ENCODE data around the gene NT5C1B. TPM values are rescaled to one million over a fixed set of nuclear protein-coding genes. Genes with fewer than 3 reads are reported as not detected.

The NT5C1B gene
- total RNA-seq, 1 donor: not detected

DNA sequence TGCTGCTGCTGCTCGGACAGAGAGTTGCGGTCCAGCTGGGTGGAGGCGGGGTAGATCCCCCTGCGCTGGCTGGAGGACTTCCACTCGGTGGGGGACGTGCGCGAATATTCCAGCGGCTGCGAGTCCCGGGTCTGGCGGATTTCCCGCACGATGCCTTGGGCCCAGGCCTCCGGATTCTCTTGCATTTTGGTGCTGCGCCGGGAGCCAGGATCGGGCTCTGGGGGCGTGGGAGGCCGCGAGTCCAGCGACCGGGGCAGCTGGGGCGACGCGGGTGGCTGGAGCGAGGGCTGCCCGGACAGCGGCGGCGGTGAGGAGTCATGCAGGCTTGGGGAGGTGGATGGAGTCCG, 4.8 kb downstream of the NT5C1B start:
- Histone ChIP-seq H3K27me3 (ENCODE audit: insufficient read depth, low read length) (no peaks in the 10 kb centered on the region), H3K4me3 (ENCODE audit: insufficient read depth, low read length) (no peak overlapping the region), H3K4me1 (ENCODE audit: insufficient read depth, low read length) (peaks cover 16% of the 10 kb centered on the region), H3K36me3 (ENCODE audit: insufficient read depth, low read length) (no peaks in the 10 kb centered on the region), H3K27ac (ENCODE audit: low read depth, low read length) (no peak overlapping the region), H3K79me2 (ENCODE audit: insufficient read depth, low read length) (no peaks in the 10 kb centered on the region), H3K4me2 (ENCODE audit: insufficient read depth, low read length) (no peak overlapping the region), H2AFZ (ENCODE audit: low read length) (no peak overlapping the region), H4K20me1 (ENCODE audit: insufficient read depth, low read length) (no peaks in the 10 kb centered on the region), H3K9me3 (ENCODE audit: low read depth, low read length) (no peaks in the 10 kb centered on the region)
- TF ChIP-seq, protein P1, sequence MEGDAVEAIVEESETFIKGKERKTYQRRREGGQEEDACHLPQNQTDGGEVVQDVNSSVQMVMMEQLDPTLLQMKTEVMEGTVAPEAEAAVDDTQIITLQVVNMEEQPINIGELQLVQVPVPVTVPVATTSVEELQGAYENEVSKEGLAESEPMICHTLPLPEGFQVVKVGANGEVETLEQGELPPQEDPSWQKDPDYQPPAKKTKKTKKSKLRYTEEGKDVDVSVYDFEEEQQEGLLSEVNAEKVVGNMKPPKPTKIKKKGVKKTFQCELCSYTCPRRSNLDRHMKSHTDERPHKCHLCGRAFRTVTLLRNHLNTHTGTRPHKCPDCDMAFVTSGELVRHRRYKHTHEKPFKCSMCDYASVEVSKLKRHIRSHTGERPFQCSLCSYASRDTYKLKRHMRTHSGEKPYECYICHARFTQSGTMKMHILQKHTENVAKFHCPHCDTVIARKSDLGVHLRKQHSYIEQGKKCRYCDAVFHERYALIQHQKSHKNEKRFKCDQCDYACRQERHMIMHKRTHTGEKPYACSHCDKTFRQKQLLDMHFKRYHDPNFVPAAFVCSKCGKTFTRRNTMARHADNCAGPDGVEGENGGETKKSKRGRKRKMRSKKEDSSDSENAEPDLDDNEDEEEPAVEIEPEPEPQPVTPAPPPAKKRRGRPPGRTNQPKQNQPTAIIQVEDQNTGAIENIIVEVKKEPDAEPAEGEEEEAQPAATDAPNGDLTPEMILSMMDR (IDR thresholded peaks at IDR 0.05; ENCODE audit: extremely low read depth, low read depth, low read length): no peak
- DNase-seq (ENCODE audit: insufficient read length, low spot score, missing footprints): no peak

DNA sequence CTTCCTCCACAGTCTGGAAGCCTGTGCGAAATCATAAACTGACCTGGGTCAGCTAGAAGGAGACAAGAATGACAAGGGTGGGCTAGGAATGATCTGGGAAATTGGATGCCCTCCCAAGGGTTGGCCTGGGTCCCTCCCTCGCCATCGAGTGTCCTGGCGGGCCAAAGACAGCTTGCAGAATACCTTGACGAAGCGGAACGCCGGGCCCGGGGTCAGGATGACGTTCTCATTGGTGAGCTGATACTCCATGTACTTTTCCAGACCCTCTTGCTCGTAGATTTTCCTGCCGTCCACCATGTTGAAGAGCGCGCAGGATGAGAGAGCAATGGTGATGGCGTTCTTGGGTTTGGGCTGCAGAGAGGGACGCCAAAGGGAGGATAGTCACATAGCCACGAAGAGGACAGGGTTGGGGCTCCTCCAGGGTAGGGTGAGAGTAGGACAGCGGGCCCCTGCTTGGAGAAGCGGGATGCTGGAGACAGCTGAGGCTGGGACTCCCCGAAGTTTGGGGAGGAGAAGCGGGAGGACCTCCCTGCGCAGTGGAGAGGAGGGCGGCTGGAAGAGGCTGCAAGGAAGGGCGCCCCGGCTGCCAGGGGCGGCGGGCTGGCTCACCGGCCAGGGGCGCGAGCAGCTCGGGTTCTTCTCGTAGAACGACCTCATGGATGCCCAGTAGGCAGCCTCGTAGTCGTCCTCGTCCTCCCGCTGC, 5.3 kb downstream of the NT5C1B start:
- no peak for DNase-seq (ENCODE audit: insufficient read length, low spot score, missing footprints)

DNA sequence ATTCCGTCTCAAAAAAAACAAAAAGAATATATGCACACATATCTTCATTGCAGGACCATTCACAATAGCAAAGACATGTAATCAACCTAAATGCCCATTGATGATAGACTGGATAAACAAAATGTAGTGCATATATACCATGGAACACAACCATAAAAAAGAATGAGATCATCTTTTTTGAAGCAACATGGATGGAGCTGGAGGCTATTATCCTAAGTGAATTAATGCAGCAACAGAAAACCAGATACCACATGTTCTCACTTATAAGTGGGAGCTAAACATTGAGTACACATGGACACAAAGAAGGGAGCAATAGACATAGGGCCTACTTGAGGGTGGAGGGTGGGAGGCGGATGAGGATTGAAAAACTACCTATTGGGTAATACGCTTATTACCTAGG, 8.8 kb downstream of the NT5C1B start:
- H3K4me3 ChIP-seq (ENCODE audit: insufficient read depth, low read length): no peak overlapping the region
- H3K4me1 ChIP-seq (ENCODE audit: insufficient read depth, low read length): peaks cover 12% of the 10 kb centered on the region
- no peaks in the 10 kb centered on the region for H3K79me2 ChIP-seq (ENCODE audit: insufficient read depth, low read length)
- no peaks in the 10 kb centered on the region for H3K9me3 ChIP-seq (ENCODE audit: low read depth, low read length)
- DNase-seq (ENCODE audit: insufficient read length, low spot score, missing footprints): no peak
- H3K36me3 ChIP-seq (ENCODE audit: insufficient read depth, low read length): no peaks in the 10 kb centered on the region
- H3K4me2 ChIP-seq (ENCODE audit: insufficient read depth, low read length): no peak overlapping the region
- no peaks in the 10 kb centered on the region for H4K20me1 ChIP-seq (ENCODE audit: insufficient read depth, low read length)
- H2AFZ ChIP-seq (ENCODE audit: low read length): no peak overlapping the region
- no peaks in the 10 kb centered on the region for H3K27me3 ChIP-seq (ENCODE audit: insufficient read depth, low read length)
- TF ChIP-seq, protein P1 (IDR thresholded peaks at IDR 0.05; ENCODE audit: extremely low read depth, low read depth, low read length): no peak
- H3K27ac ChIP-seq (ENCODE audit: low read depth, low read length): no peak overlapping the region

More for the DNA sequence above, 5.3 kb downstream of the NT5C1B start:
- no peak overlapping the region for H3K4me2 ChIP-seq (ENCODE audit: insufficient read depth, low read length)
- no peaks in the 10 kb centered on the region for H3K9me3 ChIP-seq (ENCODE audit: low read depth, low read length)
- no peak overlapping the region for H3K27ac ChIP-seq (ENCODE audit: low read depth, low read length)
- TF ChIP-seq, protein P1 (IDR thresholded peaks at IDR 0.05; ENCODE audit: extremely low read depth, low read depth, low read length): no peak
- no peaks in the 10 kb centered on the region for H3K36me3 ChIP-seq (ENCODE audit: insufficient read depth, low read length)
- H2AFZ ChIP-seq (ENCODE audit: low read length): no peak overlapping the region
- H3K79me2 ChIP-seq (ENCODE audit: insufficient read depth, low read length): no peaks in the 10 kb centered on the region
- H3K4me3 ChIP-seq (ENCODE audit: insufficient read depth, low read length): no peak overlapping the region
- H3K27me3 ChIP-seq (ENCODE audit: insufficient read depth, low read length): no peaks in the 10 kb centered on the region
- peaks cover 16% of the 10 kb centered on the region for H3K4me1 ChIP-seq (ENCODE audit: insufficient read depth, low read length)
- no peaks in the 10 kb centered on the region for H4K20me1 ChIP-seq (ENCODE audit: insufficient read depth, low read length)

DNA sequence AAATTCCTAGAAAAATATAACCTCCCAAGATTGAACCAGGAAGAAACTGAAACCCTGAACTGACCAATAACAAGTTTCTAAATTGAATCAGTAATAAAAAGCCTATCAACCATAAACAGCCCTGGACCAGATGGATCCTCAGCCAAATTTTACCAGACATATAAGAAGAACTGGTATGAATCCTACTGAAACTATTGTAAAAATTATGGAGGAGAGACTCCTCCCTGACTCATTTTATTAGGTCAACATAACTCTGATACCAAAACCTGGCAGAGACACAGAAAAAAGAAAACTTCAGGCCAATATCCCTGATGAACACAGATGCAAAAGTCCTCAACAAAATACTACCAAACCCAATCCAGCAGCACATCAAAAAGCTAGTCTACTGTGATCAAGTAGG, 11.3 kb downstream of the NT5C1B start:
- H2AFZ ChIP-seq (ENCODE audit: low read length): no peak overlapping the region
- H3K4me3 ChIP-seq (ENCODE audit: insufficient read depth, low read length): no peak overlapping the region
- DNase-seq (ENCODE audit: insufficient read length, low spot score, missing footprints): no peak
- no peaks in the 10 kb centered on the region for H3K27me3 ChIP-seq (ENCODE audit: insufficient read depth, low read length)
- H3K9me3 ChIP-seq (ENCODE audit: low read depth, low read length): no peaks in the 10 kb centered on the region
- H4K20me1 ChIP-seq (ENCODE audit: insufficient read depth, low read length): no peaks in the 10 kb centered on the region
- H3K79me2 ChIP-seq (ENCODE audit: insufficient read depth, low read length): no peaks in the 10 kb centered on the region
- H3K36me3 ChIP-seq (ENCODE audit: insufficient read depth, low read length): no peaks in the 10 kb centered on the region
- peaks cover 10% of the 10 kb centered on the region for H3K4me1 ChIP-seq (ENCODE audit: insufficient read depth, low read length)
- TF ChIP-seq, protein P1 (IDR thresholded peaks at IDR 0.05; ENCODE audit: extremely low read depth, low read depth, low read length): no peak
- no peak overlapping the region for H3K4me2 ChIP-seq (ENCODE audit: insufficient read depth, low read length)
- no peak overlapping the region for H3K27ac ChIP-seq (ENCODE audit: low read depth, low read length)

Measured in osteoblast (primary cell).